CD8-positive, alpha-beta memory T cell (primary cell): ENCODE measurements around the gene EXD2. TPM values are rescaled to one million over a fixed set of nuclear protein-coding genes. Genes with fewer than 3 reads are reported as not detected.
A peak's percentile ranks its signal among the peaks of the same experiment; 100 is the strongest.
"Not testable (repeated sequence)": the region's sequence is repeated elsewhere in the genome, so short reads cannot be mapped to it uniquely, and the experiment has no call there.

Experiments
- CTCF ChIA-PET: fragments of 350-600 bp; sonication (Branson Sonifier 250); formaldehyde crosslinking; loops from one replicate; lab custom pipeline; 2021; ENCODE audit warnings: antibody characterized with exemption; lab: Charles Lee
- POLR2A ChIA-PET: fragments of 350-600 bp; sonication (Branson Sonifier 250); formaldehyde crosslinking; loops from one replicate; lab custom pipeline; 2021; ENCODE audit warnings: antibody characterized with exemption; lab: Charles Lee
- DNase-seq, 5 donors: peaks; one replicate each; pipeline versions ENCODE4 v3.0.0 to v3.0.0-alpha.2; 2020 to 2022; ENCODE audit warnings: mixed read lengths in 1 of 5
- H3K27ac ChIP-seq: one replicate; pipeline ENCODE4 v1.7.0; 2013; ENCODE audit warnings: low read depth, mild to moderate bottlenecking, low read length, moderate library complexity
- H3K27me3 ChIP-seq: 2 replicates; pipeline ENCODE4 v1.7.0; 2013; ENCODE audit warnings: low read length, mild to moderate bottlenecking; ENCODE audit not compliant: insufficient read depth, poor library complexity, severe bottlenecking
- H3K36me3 ChIP-seq: 2 replicates; pipeline ENCODE4 v1.7.0; 2013; ENCODE audit warnings: mild to moderate bottlenecking, low read length, moderate library complexity; ENCODE audit not compliant: insufficient read depth
- H3K4me1 ChIP-seq: 2 replicates; pipeline ENCODE4 v1.7.0; 2013; ENCODE audit warnings: mild to moderate bottlenecking, low read length, moderate library complexity; ENCODE audit not compliant: insufficient read depth
- H3K4me3 ChIP-seq: 2 replicates; pipeline ENCODE4 v1.7.0; 2013; ENCODE audit warnings: mild to moderate bottlenecking, low read length
- H3K9me3 ChIP-seq: 2 replicates; pipeline ENCODE4 v1.7.0; 2013; ENCODE audit warnings: mild to moderate bottlenecking, low read length
- H3K27ac Mint-ChIP-seq, 8 donors: one replicate each; pipeline ENCODE4 v1.8.0; 2020 to 2021; ENCODE audit warnings: mixed read lengths in 8 of 8, mild to moderate bottlenecking in 6 of 8, inconsistent platforms in 3 of 8, moderate library complexity in 3 of 8
- H3K27me3 Mint-ChIP-seq, 2 donors: one replicate each; pipeline ENCODE4 v1.8.0; 2020 to 2021; ENCODE audit warnings: mixed read lengths in 2 of 2, mild to moderate bottlenecking in 1 of 2, moderate library complexity in 1 of 2
- H3K36me3 Mint-ChIP-seq, 3 donors: one replicate each; pipeline ENCODE4 v1.8.0; 2020 to 2021; ENCODE audit warnings: mixed read lengths in 3 of 3, inconsistent platforms in 1 of 3, mild to moderate bottlenecking in 1 of 3
- H3K4me1 Mint-ChIP-seq, 3 donors: one replicate each; pipeline ENCODE4 v1.8.0; 2020 to 2021; ENCODE audit warnings: mixed read lengths in 3 of 3, inconsistent platforms in 1 of 3, mild to moderate bottlenecking in 1 of 3
- H3K4me3 Mint-ChIP-seq, 7 donors: one replicate each; pipeline ENCODE4 v1.8.0; 2020 to 2021; ENCODE audit warnings: mixed read lengths in 7 of 7, mild to moderate bottlenecking in 6 of 7, moderate library complexity in 4 of 7, inconsistent platforms in 2 of 7
- H3K9me3 Mint-ChIP-seq, 5 donors: one replicate each; pipeline ENCODE4 v1.8.0; 2020 to 2022; ENCODE audit warnings: mixed read lengths in 5 of 5, mild to moderate bottlenecking in 3 of 5, moderate library complexity in 2 of 5, inconsistent platforms in 1 of 5
- polyA plus RNA-seq: library from polyadenylated mRNA; unstranded; fragments of 300-500 nt; fragmentation: Illumina TruSeq; gene quantifications from one replicate; pipeline ENCODE4 v1.2.3, GENCODE V29; 2021
- total RNA-seq, 2 experiments: library from RNA; stranded (reverse); gene quantifications; one replicate each; pipeline ENCODE4 v1.2.3, GENCODE V29; 2021

The EXD2 gene
- total and polyA plus RNA-seq, 3 experiments from 2014 or later: 9.3 to 12.5 (median 11.6) TPM

GRCh38 chr14:69152902-69153151 is 38.5 kb upstream of the EXD2 start, which contains the start of gene DCAF5:
TSS of gene DCAF5 (minus strand) at chr14:69153119. CDS start at chr14:69152978, 141 bp downstream.
- DNase-seq: peak in 3 of 5 donors; percentile 89 to 96 (median 92)
- no peaks in the 10 kb centered on the region for H3K27me3 ChIP-seq
- ChIA-PET POLR2A (interaction anchor here (0.6 to 2.7 kb wide), 6 partner anchors 12 to 245 kb away, joined by 3 to 24 read pairs (median 4); partner anchors contain the start of genes ERH, EXD2 and SLC39A9), CTCF (no interaction called here)
- Mint-ChIP-seq H3K36me3 (peaks cover 4 to 30% (median 9%) of the 10 kb centered on the region in 3 donors), H3K9me3 (no peaks in the 10 kb centered on the region), H3K27ac (peak within 1 kb of the TSS; percentile 89 to 99 (median 96)), H3K27me3 (no peaks in the 10 kb centered on the region), H3K4me3 (peak within 1 kb of the TSS; percentile 93 to 98 (median 96)), H3K4me1 (peaks cover 35 to 46% (median 41%) of the 10 kb centered on the region in 3 donors)
- peak within 1 kb of the TSS; percentile 94 for H3K4me3 ChIP-seq
- H3K36me3 ChIP-seq: peaks cover 7% of the 10 kb centered on the region
- H3K27ac ChIP-seq: peak within 1 kb of the TSS; percentile 85
- H3K4me1 ChIP-seq: peaks cover 33% of the 10 kb centered on the region
- H3K9me3 ChIP-seq: no peaks in the 10 kb centered on the region

- peaks cover 4 to 27% (median 9%) of the 10 kb centered on the region in 3 donors for H3K36me3 Mint-ChIP-seq
- peaks cover 29% of the 10 kb centered on the region for H3K4me1 ChIP-seq
- H3K36me3 ChIP-seq: peaks cover 7% of the 10 kb centered on the region
- ChIA-PET POLR2A (interaction anchor here (0.8 to 2.7 kb wide), 4 partner anchors 22 to 245 kb away, joined by 3 to 24 read pairs (median 6); partner anchors contain the start of genes ERH, EXD2 and SLC39A9), CTCF (interaction anchor here (0.9 to 1.2 kb wide), 3 partner anchors 17 to 24 kb away, joined by 3 read pairs; no protein-coding TSS in a partner anchor)
- peak overlapping the region; percentile 49 for H3K4me3 ChIP-seq
- no peaks in the 10 kb centered on the region for H3K9me3 ChIP-seq
- peaks cover 33 to 41% (median 36%) of the 10 kb centered on the region in 3 donors for H3K4me1 Mint-ChIP-seq
- H3K27me3 Mint-ChIP-seq: no peaks in the 10 kb centered on the region
- peak in 3 of 5 donors; percentile 3 to 93 (median 91) for DNase-seq
- H3K27ac Mint-ChIP-seq: peak overlapping the region; percentile 68 to 98 (median 94)
- no peaks in the 10 kb centered on the region for H3K27me3 ChIP-seq
- H3K4me3 Mint-ChIP-seq: peak overlapping the region; percentile 93 to 98 (median 96)
- no peaks in the 10 kb centered on the region for H3K9me3 Mint-ChIP-seq
- peak overlapping the region; percentile 41 for H3K27ac ChIP-seq
Observed at GRCh38 chr14:69153152-69153872, 38.0 kb upstream of the EXD2 start.

- POLR2A ChIA-PET: interaction anchor here (1.7 kb wide), 1 partner anchor 244 kb away, joined by 7 read pairs; the partner anchor contains the start of genes ERH and SLC39A9
- Histone ChIP-seq H3K9me3 (no peaks in the 10 kb centered on the region), H3K27me3 (no peaks in the 10 kb centered on the region), H3K27ac (peak overlapping the region; percentile 41), H3K4me1 (peaks cover 25% of the 10 kb centered on the region), H3K4me3 (peak overlapping the region; percentile 49), H3K36me3 (peaks cover 4% of the 10 kb centered on the region)
- H3K9me3 Mint-ChIP-seq: no peaks in the 10 kb centered on the region
- peak overlapping the region; percentile 68 to 98 (median 92) for H3K27ac Mint-ChIP-seq
- peaks cover 29 to 37% (median 31%) of the 10 kb centered on the region in 3 donors for H3K4me1 Mint-ChIP-seq
- peaks cover under 1 to 22% (median 6%) of the 10 kb centered on the region in 3 donors for H3K36me3 Mint-ChIP-seq
- peaks cover 0 to under 1% of the 10 kb centered on the region in 2 donors for H3K27me3 Mint-ChIP-seq
- CTCF ChIA-PET: interaction anchor here (0.9 to 1.2 kb wide), 3 partner anchors 17 to 24 kb away, joined by 3 read pairs; no protein-coding TSS in a partner anchor
- H3K4me3 Mint-ChIP-seq: peak overlapping the region; percentile 89 to 98 (median 93)
- DNase-seq: peak in 1 of 5 donors; percentile 24
Observed at GRCh38 chr14:69153873-69154270, 37.4 kb upstream of the EXD2 start.

- H3K4me3 Mint-ChIP-seq: peak overlapping the region in 4 of 7 donors; percentile 32 to 97 (median 44)
Observed at GRCh38 chr14:69154779-69155178, 36.5 kb upstream of the EXD2 start.

GRCh38 chr14:69156224-69156623 is 35.1 kb upstream of the EXD2 start:
- ChIA-PET POLR2A (interaction anchor here (0.6 kb wide), 1 partner anchor 15 kb away, joined by 3 read pairs; no protein-coding TSS in a partner anchor), CTCF (interaction anchor here (0.7 kb wide), 1 partner anchor 36 kb away, joined by 3 read pairs; no protein-coding TSS in a partner anchor)
- peak overlapping the region in 2 of 8 donors; percentile 82 to 91 for H3K27ac Mint-ChIP-seq
- DNase-seq: no peak
- Histone ChIP-seq H3K4me1 (peaks cover 2% of the 10 kb centered on the region), H3K27ac (no peak overlapping the region), H3K36me3 (no peaks in the 10 kb centered on the region), H3K4me3 (no peak overlapping the region), H3K9me3 (no peaks in the 10 kb centered on the region), H3K27me3 (no peaks in the 10 kb centered on the region)
- peaks cover 0 to under 1% (median 0%) of the 10 kb centered on the region in 5 donors for H3K9me3 Mint-ChIP-seq
- peaks cover 7 to 13% (median 8%) of the 10 kb centered on the region in 3 donors for H3K4me1 Mint-ChIP-seq
- H3K36me3 Mint-ChIP-seq: peaks cover 0 to 9% (median 0%) of the 10 kb centered on the region in 3 donors
- peaks cover 1 to 19% of the 10 kb centered on the region in 2 donors for H3K27me3 Mint-ChIP-seq
- H3K4me3 Mint-ChIP-seq: peak overlapping the region in 1 of 7 donors; percentile 68

More at GRCh38 chr14:69154779-69155178, 36.5 kb upstream of the EXD2 start:
- Mint-ChIP-seq H3K36me3 (peaks cover 0 to 14% (median 3%) of the 10 kb centered on the region in 3 donors), H3K27ac (peak overlapping the region in 6 of 8 donors; percentile 31 to 91 (median 48)), H3K9me3 (no peaks in the 10 kb centered on the region), H3K27me3 (peaks cover 0 to 6% of the 10 kb centered on the region in 2 donors), H3K4me1 (peaks cover 20 to 27% (median 22%) of the 10 kb centered on the region in 3 donors)
- H3K27ac ChIP-seq: no peak overlapping the region
- POLR2A ChIA-PET: interaction anchor here (0.6 kb wide), 1 partner anchor 1202 kb away, joined by 14 read pairs; no protein-coding TSS in a partner anchor
- H3K4me1 ChIP-seq: peaks cover 16% of the 10 kb centered on the region
- no peaks in the 10 kb centered on the region for H3K36me3 ChIP-seq
- H3K4me3 ChIP-seq: no peak overlapping the region
- CTCF ChIA-PET: no interaction called here
- H3K9me3 ChIP-seq: no peaks in the 10 kb centered on the region
- DNase-seq: no peak
- H3K27me3 ChIP-seq: no peaks in the 10 kb centered on the region

- H3K27me3 ChIP-seq: no peaks in the 10 kb centered on the region
- no peaks in the 10 kb centered on the region for H3K36me3 ChIP-seq
- POLR2A ChIA-PET: no interaction called here
- H3K9me3 ChIP-seq: peaks cover 8% of the 10 kb centered on the region
- peaks cover 30 to 47% of the 10 kb centered on the region in 2 donors for H3K27me3 Mint-ChIP-seq
- H3K27ac Mint-ChIP-seq: no peak overlapping the region
- CTCF ChIA-PET: no interaction called here
- H3K4me1 Mint-ChIP-seq: no peaks in the 10 kb centered on the region
- no peak overlapping the region for H3K27ac ChIP-seq
- H3K9me3 Mint-ChIP-seq: peaks cover 10 to 22% (median 21%) of the 10 kb centered on the region in 5 donors
- DNase-seq: no peak
- no peaks in the 10 kb centered on the region for H3K4me1 ChIP-seq
- H3K36me3 Mint-ChIP-seq: peaks cover 0 to 31% (median 0%) of the 10 kb centered on the region in 3 donors
- no peak overlapping the region for H3K4me3 ChIP-seq
- no peak overlapping the region for H3K4me3 Mint-ChIP-seq
Observed at GRCh38 chr14:69161590-69161989, 29.7 kb upstream of the EXD2 start.

- H3K9me3 ChIP-seq, H3K4me3 Mint-ChIP-seq, H3K4me3 ChIP-seq, H3K27ac ChIP-seq, H3K27me3 ChIP-seq, H3K36me3 ChIP-seq, H3K4me1 Mint-ChIP-seq, H3K4me1 ChIP-seq, POLR2A ChIA-PET, DNase-seq, H3K27ac Mint-ChIP-seq: not testable (repeated sequence)
- peaks cover 10 to 22% (median 21%) of the 10 kb centered on the region in 5 donors for H3K9me3 Mint-ChIP-seq
- H3K27me3 Mint-ChIP-seq: peaks cover 28 to 31% of the 10 kb centered on the region in 2 donors
- peaks cover 0 to 31% (median 0%) of the 10 kb centered on the region in 3 donors for H3K36me3 Mint-ChIP-seq
- CTCF ChIA-PET: interaction anchor here (1.0 kb wide), 1 partner anchor 36 kb away, joined by 3 read pairs; no protein-coding TSS in a partner anchor
Observed at GRCh38 chr14:69165787-69166186, 25.5 kb upstream of the EXD2 start.
